Measurements from ENCODE around the gene SFTPB.

- TF ChIP-seq POLR2AphosphoS5 (IDR thresholded peaks at IDR 0.05) (no peak), CTCF (IDR thresholded peaks at IDR 0.05; ENCODE audit: poor library complexity, severe bottlenecking) (no peak), EZH2 (IDR thresholded peaks at IDR 0.05; ENCODE audit: borderline replicate concordance, insufficient read depth, low read length, poor library complexity, severe bottlenecking) (no peak), EP300 (conservative IDR thresholded peaks at IDR 0.05; ENCODE audit: poor library complexity, severe bottlenecking) (no peak), RAD21 (conservative IDR thresholded peaks at IDR 0.05) (no peak), SMC3 (conservative IDR thresholded peaks at IDR 0.05; ENCODE audit: poor library complexity) (no peak), TAF1 (IDR thresholded peaks at IDR 0.05; ENCODE audit: low read depth) (no peak), REST (IDR thresholded peaks at IDR 0.05; ENCODE audit: borderline replicate concordance) (no peak), MXI1 (conservative IDR thresholded peaks at IDR 0.05; ENCODE audit: poor library complexity, severe bottlenecking) (no peak)
Measured at GRCh38 chr2:85666435-85667316, 1.3 kb downstream of the SFTPB start.
